ENCODE measurements around the gene ZCCHC13. TPM values are rescaled to one million over a fixed set of nuclear protein-coding genes. Genes with fewer than 3 reads are reported as not detected.
"Not testable (repeated sequence)": the region's sequence is repeated elsewhere in the genome, so short reads cannot be mapped to it uniquely, and the experiment has no call there.

ZCCHC13 gene
- total RNA-seq, 1 donor from 2014 or later = not detected

GRCh38 chrX:74325130-74326059 is 21.4 kb downstream of the ZCCHC13 start:
- H3K27ac ChIP-seq (ENCODE audit: low read depth, low read length) = no peak overlapping the region
- no peak overlapping the region for H2AFZ ChIP-seq (ENCODE audit: low read depth, low read length)
- no peak overlapping the region for H3K27ac Mint-ChIP-seq (ENCODE audit: unreplicated experiment)
- H3K36me3 Mint-ChIP-seq (ENCODE audit: low read depth, unreplicated experiment) = no peaks in the 10 kb centered on the region
- H3K4me3 ChIP-seq (ENCODE audit: insufficient read depth, low read depth, low read length) = no peak overlapping the region
- H3K4me2 ChIP-seq (ENCODE audit: low read length) = no peak overlapping the region
- no peaks in the 10 kb centered on the region for H3K9me3 Mint-ChIP-seq (ENCODE audit: unreplicated experiment)
- H3K4me1 Mint-ChIP-seq (ENCODE audit: low read depth, unreplicated experiment) = no peaks in the 10 kb centered on the region
- H3K36me3 ChIP-seq (ENCODE audit: insufficient read depth, low read length) = no peaks in the 10 kb centered on the region
- peaks cover 12% of the 10 kb centered on the region for H3K27me3 Mint-ChIP-seq (ENCODE audit: low read depth, unreplicated experiment)
- no peaks in the 10 kb centered on the region for H4K20me1 ChIP-seq (ENCODE audit: insufficient read depth, low read length)
- FAIRE-seq (no peak), DNase-seq (ENCODE audit: low read depth) (no peak)
- H3K9me3 ChIP-seq (ENCODE audit: insufficient read depth, low read depth, low read length) = no peaks in the 10 kb centered on the region
- no peaks in the 10 kb centered on the region for H3K4me1 ChIP-seq (ENCODE audit: insufficient read depth, low read length)
- H3K79me2 ChIP-seq (ENCODE audit: insufficient read depth, low read length) = no peaks in the 10 kb centered on the region
- H3K4me3 Mint-ChIP-seq (ENCODE audit: unreplicated experiment) = no peak overlapping the region
- H3K9ac ChIP-seq (ENCODE audit: low read length) = no peak overlapping the region
- TF ChIP-seq CTCF (IDR thresholded peaks at IDR 0.05; ENCODE audit: insufficient read depth, low read depth, low read length) = no peak
- no peak for TF ChIP-seq EZH2 (IDR thresholded peaks at IDR 0.05; ENCODE audit: insufficient read depth, low read length)
- no peaks in the 10 kb centered on the region for H3K27me3 ChIP-seq (ENCODE audit: insufficient read depth, low read length)

GRCh38 chrX:74338852-74339251 is 34.9 kb downstream of the ZCCHC13 start:
- Histone ChIP-seq H2AFZ (ENCODE audit: low read depth, low read length) (no peak overlapping the region), H3K27me3 (ENCODE audit: insufficient read depth, low read length) (no peaks in the 10 kb centered on the region), H3K4me3 (ENCODE audit: insufficient read depth, low read depth, low read length) (no peak overlapping the region), H3K4me2 (ENCODE audit: low read length) (no peak overlapping the region), H4K20me1 (ENCODE audit: insufficient read depth, low read length) (no peaks in the 10 kb centered on the region), H3K79me2 (ENCODE audit: insufficient read depth, low read length) (no peaks in the 10 kb centered on the region), H3K36me3 (ENCODE audit: insufficient read depth, low read length) (no peaks in the 10 kb centered on the region), H3K27ac (ENCODE audit: low read depth, low read length) (no peak overlapping the region), H3K9ac (ENCODE audit: low read length) (no peak overlapping the region), H3K9me3 (ENCODE audit: insufficient read depth, low read depth, low read length) (no peaks in the 10 kb centered on the region), H3K4me1 (ENCODE audit: insufficient read depth, low read length) (no peaks in the 10 kb centered on the region)
- Mint-ChIP-seq H3K9me3 (ENCODE audit: unreplicated experiment) (no peaks in the 10 kb centered on the region), H3K27ac (ENCODE audit: unreplicated experiment) (no peak overlapping the region), H3K36me3 (ENCODE audit: low read depth, unreplicated experiment) (no peaks in the 10 kb centered on the region), H3K4me1 (ENCODE audit: low read depth, unreplicated experiment) (peaks cover 10% of the 10 kb centered on the region), H3K27me3 (ENCODE audit: low read depth, unreplicated experiment) (no peaks in the 10 kb centered on the region), H3K4me3 (ENCODE audit: unreplicated experiment) (no peak overlapping the region)
- TF ChIP-seq EZH2 (IDR thresholded peaks at IDR 0.05; ENCODE audit: insufficient read depth, low read length) (no peak), CTCF (IDR thresholded peaks at IDR 0.05; ENCODE audit: insufficient read depth, low read depth, low read length) (no peak)
- FAIRE-seq = peak; percentile 92
- no peak for DNase-seq (ENCODE audit: low read depth)

GRCh38 chrX:74340051-74340450 is 36.1 kb downstream of the ZCCHC13 start:
- H3K4me3 Mint-ChIP-seq (ENCODE audit: unreplicated experiment) = no peak overlapping the region
- TF ChIP-seq CTCF (IDR thresholded peaks at IDR 0.05; ENCODE audit: insufficient read depth, low read depth, low read length) = no peak
- no peak for TF ChIP-seq EZH2 (IDR thresholded peaks at IDR 0.05; ENCODE audit: insufficient read depth, low read length)
- H3K4me2 ChIP-seq (ENCODE audit: low read length) = no peak overlapping the region
- H3K4me3 ChIP-seq (ENCODE audit: insufficient read depth, low read depth, low read length) = no peak overlapping the region
- H3K27ac ChIP-seq (ENCODE audit: low read depth, low read length) = no peak overlapping the region
- H3K4me1 Mint-ChIP-seq (ENCODE audit: low read depth, unreplicated experiment) = peaks cover 10% of the 10 kb centered on the region
- H2AFZ ChIP-seq (ENCODE audit: low read depth, low read length) = no peak overlapping the region
- H3K36me3 ChIP-seq (ENCODE audit: insufficient read depth, low read length) = no peaks in the 10 kb centered on the region
- H3K79me2 ChIP-seq (ENCODE audit: insufficient read depth, low read length) = no peaks in the 10 kb centered on the region
- no peaks in the 10 kb centered on the region for H3K9me3 Mint-ChIP-seq (ENCODE audit: unreplicated experiment)
- no peaks in the 10 kb centered on the region for H3K36me3 Mint-ChIP-seq (ENCODE audit: low read depth, unreplicated experiment)
- H3K9ac ChIP-seq (ENCODE audit: low read length) = no peak overlapping the region
- H3K27ac Mint-ChIP-seq (ENCODE audit: unreplicated experiment) = no peak overlapping the region
- H3K27me3 ChIP-seq (ENCODE audit: insufficient read depth, low read length) = no peaks in the 10 kb centered on the region
- FAIRE-seq (no peak), DNase-seq (ENCODE audit: low read depth) (no peak)
- H3K27me3 Mint-ChIP-seq (ENCODE audit: low read depth, unreplicated experiment) = no peaks in the 10 kb centered on the region
- no peaks in the 10 kb centered on the region for H4K20me1 ChIP-seq (ENCODE audit: insufficient read depth, low read length)
- no peaks in the 10 kb centered on the region for H3K4me1 ChIP-seq (ENCODE audit: insufficient read depth, low read length)
- H3K9me3 ChIP-seq (ENCODE audit: insufficient read depth, low read depth, low read length) = no peaks in the 10 kb centered on the region

GRCh38 chrX:74342211-74342610 is 38.2 kb downstream of the ZCCHC13 start:
- not testable (repeated sequence) for H3K36me3 Mint-ChIP-seq (ENCODE audit: low read depth, unreplicated experiment); H3K9me3 ChIP-seq (ENCODE audit: insufficient read depth, low read depth, low read length); H3K79me2 ChIP-seq (ENCODE audit: insufficient read depth, low read length); H3K36me3 ChIP-seq (ENCODE audit: insufficient read depth, low read length); H3K4me2 ChIP-seq (ENCODE audit: low read length); H3K27me3 Mint-ChIP-seq (ENCODE audit: low read depth, unreplicated experiment); H3K4me3 ChIP-seq (ENCODE audit: insufficient read depth, low read depth, low read length); H3K27me3 ChIP-seq (ENCODE audit: insufficient read depth, low read length); H3K27ac ChIP-seq (ENCODE audit: low read depth, low read length); FAIRE-seq; H3K9me3 Mint-ChIP-seq (ENCODE audit: unreplicated experiment); DNase-seq (ENCODE audit: low read depth); H2AFZ ChIP-seq (ENCODE audit: low read depth, low read length); H3K9ac ChIP-seq (ENCODE audit: low read length); H3K4me3 Mint-ChIP-seq (ENCODE audit: unreplicated experiment); H3K4me1 ChIP-seq (ENCODE audit: insufficient read depth, low read length); H4K20me1 ChIP-seq (ENCODE audit: insufficient read depth, low read length)
- peak overlapping the region; percentile 38 for H3K27ac Mint-ChIP-seq (ENCODE audit: unreplicated experiment)
- H3K4me1 Mint-ChIP-seq (ENCODE audit: low read depth, unreplicated experiment) = peaks cover 10% of the 10 kb centered on the region

Measured in astrocyte (in vitro differentiated cells and primary cell).